ENCODE results near the gene GRB14. TPM values are rescaled to one million over a fixed set of nuclear protein-coding genes. Genes with fewer than 3 reads are reported as not detected.

The GRB14 gene
- total RNA-seq, 4 donors from 2014 or later = 6.5 to 14.6 (median 9.2) TPM

- 96 to 100% methylated on average over 1 of the region's 1 CpG for WGBS, 2 donors
Observed at GRCh38 chr2:164457271-164457670, 164.0 kb downstream of the GRB14 start.

GRCh38 chr2:164456619-164457018 lies 164.7 kb downstream of the GRB14 start:
- no peaks in the 10 kb centered on the region for H3K9me3 ChIP-seq
- DNase-seq (ENCODE audit: low spot score in 2 of 2) = no peak
- no peak overlapping the region for H3K27ac ChIP-seq
- 27 to 29% methylated on average over 4 of the region's 4 CpGs for WGBS, 2 donors
- peaks cover 0 to 13% (median 2%) of the 10 kb centered on the region in 4 donors for H3K4me1 ChIP-seq
- no peaks in the 10 kb centered on the region for H3K36me3 ChIP-seq
- H3K27me3 ChIP-seq = no peaks in the 10 kb centered on the region
- TF ChIP-seq EP300 (IDR thresholded peaks at IDR 0.05) (no peak), POLR2A (IDR thresholded peaks at IDR 0.05) (no peak)
- TF ChIP-seq, protein P1, sequence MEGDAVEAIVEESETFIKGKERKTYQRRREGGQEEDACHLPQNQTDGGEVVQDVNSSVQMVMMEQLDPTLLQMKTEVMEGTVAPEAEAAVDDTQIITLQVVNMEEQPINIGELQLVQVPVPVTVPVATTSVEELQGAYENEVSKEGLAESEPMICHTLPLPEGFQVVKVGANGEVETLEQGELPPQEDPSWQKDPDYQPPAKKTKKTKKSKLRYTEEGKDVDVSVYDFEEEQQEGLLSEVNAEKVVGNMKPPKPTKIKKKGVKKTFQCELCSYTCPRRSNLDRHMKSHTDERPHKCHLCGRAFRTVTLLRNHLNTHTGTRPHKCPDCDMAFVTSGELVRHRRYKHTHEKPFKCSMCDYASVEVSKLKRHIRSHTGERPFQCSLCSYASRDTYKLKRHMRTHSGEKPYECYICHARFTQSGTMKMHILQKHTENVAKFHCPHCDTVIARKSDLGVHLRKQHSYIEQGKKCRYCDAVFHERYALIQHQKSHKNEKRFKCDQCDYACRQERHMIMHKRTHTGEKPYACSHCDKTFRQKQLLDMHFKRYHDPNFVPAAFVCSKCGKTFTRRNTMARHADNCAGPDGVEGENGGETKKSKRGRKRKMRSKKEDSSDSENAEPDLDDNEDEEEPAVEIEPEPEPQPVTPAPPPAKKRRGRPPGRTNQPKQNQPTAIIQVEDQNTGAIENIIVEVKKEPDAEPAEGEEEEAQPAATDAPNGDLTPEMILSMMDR (IDR thresholded peaks at IDR 0.05) = no peak
- no peak overlapping the region for H3K4me3 ChIP-seq

More at GRCh38 chr2:164457271-164457670, 164.0 kb downstream of the GRB14 start:
- Histone ChIP-seq H3K36me3 (no peaks in the 10 kb centered on the region), H3K4me3 (no peak overlapping the region), H3K4me1 (peaks cover 0 to 13% (median 2%) of the 10 kb centered on the region in 4 donors), H3K27me3 (no peaks in the 10 kb centered on the region), H3K9me3 (no peaks in the 10 kb centered on the region), H3K27ac (no peak overlapping the region)
- no peak for DNase-seq (ENCODE audit: low spot score in 2 of 2)
- TF ChIP-seq, protein P1 (IDR thresholded peaks at IDR 0.05) = no peak
- no peak for TF ChIP-seq EP300 (IDR thresholded peaks at IDR 0.05)
- TF ChIP-seq POLR2A (IDR thresholded peaks at IDR 0.05) = no peak

DNA sequence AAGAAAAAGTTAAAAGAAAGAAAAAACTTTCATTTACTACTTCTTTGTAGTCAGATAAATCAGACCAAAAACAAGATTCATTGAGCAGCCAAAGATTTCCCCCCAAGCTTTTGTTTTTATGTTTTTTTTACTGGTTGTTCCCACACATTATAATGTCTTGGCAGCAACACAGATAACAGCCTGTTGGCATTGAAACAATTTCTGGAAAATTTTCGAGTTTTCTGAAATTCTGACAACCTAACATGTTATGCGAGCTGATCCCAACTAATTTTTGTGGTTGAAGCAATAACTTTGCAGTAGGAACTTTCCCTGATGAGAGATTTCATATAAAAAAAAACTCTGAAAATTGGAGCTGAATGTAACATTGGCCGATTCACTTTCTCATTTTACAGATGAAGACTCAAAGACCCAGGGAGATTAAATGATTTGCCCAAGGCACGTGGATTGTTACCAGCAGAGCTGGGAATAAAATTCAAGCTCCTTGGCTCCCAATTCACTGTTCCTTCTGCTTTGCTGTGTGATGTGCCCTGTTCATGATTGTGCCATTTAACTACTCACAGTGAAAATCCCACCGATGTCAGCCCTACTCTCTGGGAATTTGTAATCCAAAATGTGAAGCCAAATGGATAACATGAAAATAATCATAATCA lies 167.5 kb downstream of the GRB14 start:
- no peak overlapping the region for H3K4me3 ChIP-seq
- peaks cover 0 to 13% (median 2%) of the 10 kb centered on the region in 4 donors for H3K4me1 ChIP-seq
- WGBS, 2 donors = 46 to 55% methylated on average over 5 of the region's 5 CpGs
- H3K27me3 ChIP-seq = no peaks in the 10 kb centered on the region
- TF ChIP-seq POLR2A (IDR thresholded peaks at IDR 0.05) = no peak
- no peak for TF ChIP-seq EP300 (IDR thresholded peaks at IDR 0.05)
- TF ChIP-seq, protein P1 (IDR thresholded peaks at IDR 0.05) = no peak
- peak overlapping the region in 1 of 4 donors; percentile 22 for H3K27ac ChIP-seq
- DNase-seq (ENCODE audit: low spot score in 2 of 2) = no peak
- H3K9me3 ChIP-seq = no peaks in the 10 kb centered on the region
- H3K36me3 ChIP-seq = no peaks in the 10 kb centered on the region

- H3K27me3 ChIP-seq = no peaks in the 10 kb centered on the region
- no peak overlapping the region for H3K27ac ChIP-seq
- H3K4me3 ChIP-seq = no peak overlapping the region
- no peaks in the 10 kb centered on the region for H3K36me3 ChIP-seq
- no peaks in the 10 kb centered on the region for H3K9me3 ChIP-seq
- peaks cover 0 to 10% (median 2%) of the 10 kb centered on the region in 4 donors for H3K4me1 ChIP-seq
- 95% methylated on average over 2 of the region's 2 CpGs for WGBS, 2 donors
- no peak for DNase-seq (ENCODE audit: low spot score in 2 of 2)
- TF ChIP-seq EP300 (IDR thresholded peaks at IDR 0.05) (no peak), POLR2A (IDR thresholded peaks at IDR 0.05) (no peak)
- TF ChIP-seq, protein P1 (IDR thresholded peaks at IDR 0.05) = no peak
Observed at GRCh38 chr2:164450278-164450677, 171.0 kb downstream of the GRB14 start.

GRCh38 chr2:164449706-164450105 lies 171.6 kb downstream of the GRB14 start:
- no peak for DNase-seq (ENCODE audit: low spot score in 2 of 2)
- H3K4me3 ChIP-seq = no peak overlapping the region
- H3K27ac ChIP-seq = no peak overlapping the region
- no peaks in the 10 kb centered on the region for H3K36me3 ChIP-seq
- WGBS, 2 donors = 81 to 92% methylated on average over 5 of the region's 5 CpGs
- peaks cover 0 to 10% (median 2%) of the 10 kb centered on the region in 4 donors for H3K4me1 ChIP-seq
- H3K9me3 ChIP-seq = no peaks in the 10 kb centered on the region
- TF ChIP-seq, protein P1 (IDR thresholded peaks at IDR 0.05) = no peak
- no peak for TF ChIP-seq POLR2A (IDR thresholded peaks at IDR 0.05)
- TF ChIP-seq EP300 (IDR thresholded peaks at IDR 0.05) = no peak
- no peaks in the 10 kb centered on the region for H3K27me3 ChIP-seq

Measured in tibial nerve (tissue), 4 donors.